CD8-positive, alpha-beta memory T cell (primary cell): ENCODE data around the gene ARHGAP9. TPM values are rescaled to one million over a fixed set of nuclear protein-coding genes. Genes with fewer than 3 reads are reported as not detected.

Experiments used
- CTCF ChIA-PET: fragments of 350-600 bp; sonication (Branson Sonifier 250); formaldehyde crosslinking; loops from one replicate; lab custom pipeline; 2021; ENCODE audit warnings: antibody characterized with exemption; lab: Charles Lee
- POLR2A ChIA-PET: fragments of 350-600 bp; sonication (Branson Sonifier 250); formaldehyde crosslinking; loops from one replicate; lab custom pipeline; 2021; ENCODE audit warnings: antibody characterized with exemption; lab: Charles Lee
- DNase-seq, 5 donors: peaks; one replicate each; pipeline versions ENCODE4 v3.0.0 to v3.0.0-alpha.2; 2020 to 2022; ENCODE audit warnings: mixed read lengths in 1 of 5
- H3K27ac ChIP-seq: one replicate; pipeline ENCODE4 v1.7.0; 2013; ENCODE audit warnings: low read depth, mild to moderate bottlenecking, low read length, moderate library complexity
- H3K27me3 ChIP-seq: 2 replicates; pipeline ENCODE4 v1.7.0; 2013; ENCODE audit warnings: low read length, mild to moderate bottlenecking; ENCODE audit not compliant: insufficient read depth, poor library complexity, severe bottlenecking
- H3K36me3 ChIP-seq: 2 replicates; pipeline ENCODE4 v1.7.0; 2013; ENCODE audit warnings: mild to moderate bottlenecking, low read length, moderate library complexity; ENCODE audit not compliant: insufficient read depth
- H3K4me1 ChIP-seq: 2 replicates; pipeline ENCODE4 v1.7.0; 2013; ENCODE audit warnings: mild to moderate bottlenecking, low read length, moderate library complexity; ENCODE audit not compliant: insufficient read depth
- H3K4me3 ChIP-seq: 2 replicates; pipeline ENCODE4 v1.7.0; 2013; ENCODE audit warnings: mild to moderate bottlenecking, low read length
- H3K9me3 ChIP-seq: 2 replicates; pipeline ENCODE4 v1.7.0; 2013; ENCODE audit warnings: mild to moderate bottlenecking, low read length
- H3K27ac Mint-ChIP-seq, 8 donors: one replicate each; pipeline ENCODE4 v1.8.0; 2020 to 2021; ENCODE audit warnings: mixed read lengths in 8 of 8, mild to moderate bottlenecking in 6 of 8, inconsistent platforms in 3 of 8, moderate library complexity in 3 of 8
- H3K27me3 Mint-ChIP-seq, 2 donors: one replicate each; pipeline ENCODE4 v1.8.0; 2020 to 2021; ENCODE audit warnings: mixed read lengths in 2 of 2, mild to moderate bottlenecking in 1 of 2, moderate library complexity in 1 of 2
- H3K36me3 Mint-ChIP-seq, 3 donors: one replicate each; pipeline ENCODE4 v1.8.0; 2020 to 2021; ENCODE audit warnings: mixed read lengths in 3 of 3, inconsistent platforms in 1 of 3, mild to moderate bottlenecking in 1 of 3
- H3K4me1 Mint-ChIP-seq, 3 donors: one replicate each; pipeline ENCODE4 v1.8.0; 2020 to 2021; ENCODE audit warnings: mixed read lengths in 3 of 3, inconsistent platforms in 1 of 3, mild to moderate bottlenecking in 1 of 3
- H3K4me3 Mint-ChIP-seq, 7 donors: one replicate each; pipeline ENCODE4 v1.8.0; 2020 to 2021; ENCODE audit warnings: mixed read lengths in 7 of 7, mild to moderate bottlenecking in 6 of 7, moderate library complexity in 4 of 7, inconsistent platforms in 2 of 7
- H3K9me3 Mint-ChIP-seq, 5 donors: one replicate each; pipeline ENCODE4 v1.8.0; 2020 to 2022; ENCODE audit warnings: mixed read lengths in 5 of 5, mild to moderate bottlenecking in 3 of 5, moderate library complexity in 2 of 5, inconsistent platforms in 1 of 5
- polyA plus RNA-seq: library from polyadenylated mRNA; unstranded; fragments of 300-500 nt; fragmentation: Illumina TruSeq; gene quantifications from one replicate; pipeline ENCODE4 v1.2.3, GENCODE V29; 2021
- total RNA-seq, 2 experiments: library from RNA; stranded (reverse); gene quantifications; one replicate each; pipeline ENCODE4 v1.2.3, GENCODE V29; 2021

ARHGAP9 gene
- total and polyA plus RNA-seq, 3 experiments from 2014 or later = 116 to 181 (median 121) TPM

DNA sequence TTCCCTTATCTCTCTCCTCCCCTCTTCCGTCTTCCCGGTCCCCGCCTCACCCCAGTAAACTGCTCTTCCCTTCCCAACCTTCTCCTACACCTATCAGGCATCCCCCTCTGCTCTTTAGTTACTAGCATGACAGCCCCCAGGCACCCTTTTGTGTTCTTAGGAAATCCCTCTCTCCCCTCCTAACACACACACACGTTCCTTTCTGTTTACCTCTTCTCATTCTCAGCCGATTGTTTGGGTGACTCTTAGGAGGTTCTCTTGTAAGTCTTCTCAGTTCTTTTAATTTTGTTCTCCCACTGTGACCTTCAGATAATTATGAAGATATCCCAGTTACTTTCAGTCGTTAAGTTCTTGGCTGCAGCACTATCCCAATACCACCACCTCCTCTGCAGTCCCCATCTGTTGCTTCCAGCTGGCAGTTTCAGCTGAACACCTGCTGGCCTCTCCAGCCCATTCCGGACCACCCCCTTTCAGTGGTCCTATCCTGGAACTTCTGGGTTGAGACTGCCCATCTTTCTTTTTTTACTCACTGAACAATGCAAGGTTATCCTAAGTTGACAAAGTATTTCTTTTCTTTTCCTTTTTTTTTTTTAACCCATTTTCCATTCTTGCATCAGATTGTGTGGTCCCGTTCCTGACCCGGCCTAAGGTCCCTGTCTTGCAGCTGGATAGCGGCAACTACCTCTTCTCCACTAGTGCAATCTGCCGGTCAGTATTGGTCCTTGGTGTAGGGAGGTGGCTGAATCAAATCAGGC is 8.9 kb upstream of the ARHGAP9 start:
- POLR2A ChIA-PET = interaction anchor here (0.7 to 1.7 kb wide), 2 partner anchors 11 to 33 kb away, joined by 3 to 4 read pairs; partner anchors contain the start of gene INHBE
- Mint-ChIP-seq H3K4me1 (peaks cover 27 to 39% (median 30%) of the 10 kb centered on the region in 3 donors), H3K27me3 (no peaks in the 10 kb centered on the region), H3K9me3 (no peaks in the 10 kb centered on the region), H3K36me3 (peaks cover 5 to 49% (median 14%) of the 10 kb centered on the region in 3 donors), H3K4me3 (peak overlapping the region; percentile 93 to 99 (median 97)), H3K27ac (peak overlapping the region; percentile 80 to 99 (median 96))
- H3K4me3 ChIP-seq = peak overlapping the region; percentile 86
- peaks cover 33% of the 10 kb centered on the region for H3K36me3 ChIP-seq
- peak overlapping the region; percentile 71 for H3K27ac ChIP-seq
- no peaks in the 10 kb centered on the region for H3K9me3 ChIP-seq
- no peaks in the 10 kb centered on the region for H3K27me3 ChIP-seq
- DNase-seq = no peak
- CTCF ChIA-PET = interaction anchor here (2.2 to 4.8 kb wide), 2 partner anchors 11 to 14 kb away, joined by 4 to 22 read pairs; no protein-coding TSS in a partner anchor
- H3K4me1 ChIP-seq = peaks cover 19% of the 10 kb centered on the region

- Histone ChIP-seq H3K36me3 (peaks cover 32% of the 10 kb centered on the region), H3K9me3 (no peaks in the 10 kb centered on the region), H3K27me3 (no peaks in the 10 kb centered on the region), H3K27ac (peak within 1 kb of the TSS; percentile 71), H3K4me1 (peaks cover 19% of the 10 kb centered on the region), H3K4me3 (peak within 1 kb of the TSS; percentile 86)
- POLR2A ChIA-PET = interaction anchor here (1.4 to 1.7 kb wide), 2 partner anchors 11 to 32 kb away, joined by 4 to 6 read pairs; partner anchors contain the start of gene DDIT3
- CTCF ChIA-PET = interaction anchor here (0.8 to 4.8 kb wide), 5 partner anchors 10 to 253 kb away, joined by 3 to 22 read pairs (median 3); no protein-coding TSS in a partner anchor
- DNase-seq = peak; percentile 85 to 95 (median 92)
- no peaks in the 10 kb centered on the region for H3K9me3 Mint-ChIP-seq
- peak within 1 kb of the TSS; percentile 80 to 99 (median 96) for H3K27ac Mint-ChIP-seq
- no peaks in the 10 kb centered on the region for H3K27me3 Mint-ChIP-seq
- peaks cover 2 to 46% (median 13%) of the 10 kb centered on the region in 3 donors for H3K36me3 Mint-ChIP-seq
- H3K4me3 Mint-ChIP-seq = peak within 1 kb of the TSS; percentile 93 to 99 (median 97)
- peaks cover 32 to 44% (median 37%) of the 10 kb centered on the region in 3 donors for H3K4me1 Mint-ChIP-seq
Measured at GRCh38 chr12:57487597-57488401, 8.1 kb upstream of the ARHGAP9 start, which contains the start of gene MARS1. Gene MARS1, plus strand, starts transcription at chr12:57488068. Its CDS starts 23 bp downstream, at chr12:57488091.

- peaks cover 32 to 41% (median 37%) of the 10 kb centered on the region in 3 donors for H3K4me1 Mint-ChIP-seq
- CTCF ChIA-PET = interaction anchor here (0.8 to 4.8 kb wide), 6 partner anchors 9 to 253 kb away, joined by 3 to 22 read pairs (median 4); partner anchors contain the start of gene GLI1
- H3K9me3 Mint-ChIP-seq = no peaks in the 10 kb centered on the region
- H3K27me3 Mint-ChIP-seq = no peaks in the 10 kb centered on the region
- peaks cover 19% of the 10 kb centered on the region for H3K4me1 ChIP-seq
- H3K36me3 ChIP-seq = peaks cover 29% of the 10 kb centered on the region
- POLR2A ChIA-PET = interaction anchor here (0.6 to 1.7 kb wide), 3 partner anchors 10 to 68 kb away, joined by 3 to 6 read pairs (median 4); partner anchors contain the start of gene DDIT3
- no peak overlapping the region for H3K27ac ChIP-seq
- no peaks in the 10 kb centered on the region for H3K9me3 ChIP-seq
- no peak overlapping the region for H3K4me3 ChIP-seq
- peaks cover 0 to 40% (median 9%) of the 10 kb centered on the region in 3 donors for H3K36me3 Mint-ChIP-seq
- H3K27ac Mint-ChIP-seq = peak overlapping the region; percentile 80 to 99 (median 96)
- H3K27me3 ChIP-seq = no peaks in the 10 kb centered on the region
- no peak for DNase-seq
- peak overlapping the region in 3 of 7 donors; percentile 28 to 96 (median 95) for H3K4me3 Mint-ChIP-seq
Measured at GRCh38 chr12:57487055-57487596, 7.5 kb upstream of the ARHGAP9 start.

- Histone ChIP-seq H3K27ac (no peak overlapping the region), H3K4me1 (peaks cover 29% of the 10 kb centered on the region), H3K9me3 (no peaks in the 10 kb centered on the region), H3K36me3 (peaks cover 18% of the 10 kb centered on the region), H3K4me3 (no peak overlapping the region), H3K27me3 (no peaks in the 10 kb centered on the region)
- Mint-ChIP-seq H3K4me3 (no peak overlapping the region), H3K27me3 (no peaks in the 10 kb centered on the region), H3K27ac (peak overlapping the region in 3 of 8 donors; percentile 40 to 70 (median 57)), H3K36me3 (peaks cover 0 to 26% (median 3%) of the 10 kb centered on the region in 3 donors), H3K4me1 (peaks cover 40 to 48% (median 43%) of the 10 kb centered on the region in 3 donors), H3K9me3 (no peaks in the 10 kb centered on the region)
- DNase-seq = no peak
- ChIA-PET POLR2A (interaction anchor here (0.8 kb wide), 1 partner anchor 26 kb away, joined by 3 read pairs; the partner anchor contains the start of gene GLI1), CTCF (interaction anchor here (0.6 to 2.8 kb wide), 2 partner anchors 14 to 27 kb away, joined by 3 to 13 read pairs; partner anchors contain the start of gene GLI1)
Measured at GRCh38 chr12:57485695-57486094, 6.0 kb upstream of the ARHGAP9 start.

DNA sequence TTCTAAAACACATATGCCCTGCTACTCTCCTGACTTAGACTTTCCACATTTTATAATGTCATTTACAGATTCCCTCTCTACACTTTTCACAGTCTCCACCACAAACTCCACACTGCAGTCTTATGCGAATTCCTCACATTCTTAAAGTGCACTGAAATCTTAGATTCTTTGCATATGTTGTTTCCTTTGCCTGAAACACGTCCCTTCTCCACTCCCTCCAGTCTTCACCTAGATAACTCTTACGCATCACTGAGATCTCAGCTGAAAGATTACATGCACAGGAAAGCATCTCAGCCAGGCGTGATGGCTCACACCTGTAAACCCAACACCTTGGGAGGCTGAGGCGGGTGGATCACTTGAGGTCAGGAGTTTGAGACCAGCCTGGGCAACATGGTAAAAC is 3.8 kb upstream of the ARHGAP9 start:
- Mint-ChIP-seq H3K4me3 (peak overlapping the region in 1 of 7 donors; percentile 60), H3K27me3 (peaks cover 0 to 2% of the 10 kb centered on the region in 2 donors), H3K9me3 (no peaks in the 10 kb centered on the region), H3K27ac (peak overlapping the region in 7 of 8 donors; percentile 7 to 95 (median 38)), H3K36me3 (peaks cover 0 to 10% (median 0%) of the 10 kb centered on the region in 3 donors), H3K4me1 (peaks cover 49 to 56% (median 54%) of the 10 kb centered on the region in 3 donors)
- no peaks in the 10 kb centered on the region for H3K9me3 ChIP-seq
- H3K27ac ChIP-seq = no peak overlapping the region
- no peak for DNase-seq
- H3K36me3 ChIP-seq = no peaks in the 10 kb centered on the region
- CTCF ChIA-PET = no interaction called here
- POLR2A ChIA-PET = no interaction called here
- H3K4me3 ChIP-seq = no peak overlapping the region
- no peaks in the 10 kb centered on the region for H3K27me3 ChIP-seq
- peaks cover 42% of the 10 kb centered on the region for H3K4me1 ChIP-seq

GRCh38 chr12:57481671-57482070 is 2.0 kb upstream of the ARHGAP9 start:
- Histone ChIP-seq H3K4me1 (peaks cover 40% of the 10 kb centered on the region), H3K4me3 (no peak overlapping the region), H3K27me3 (no peaks in the 10 kb centered on the region), H3K36me3 (no peaks in the 10 kb centered on the region), H3K27ac (no peak overlapping the region), H3K9me3 (no peaks in the 10 kb centered on the region)
- Mint-ChIP-seq H3K27ac (peak overlapping the region; percentile 99 to 100 (median 100)), H3K4me1 (peaks cover 55 to 58% (median 56%) of the 10 kb centered on the region in 3 donors), H3K36me3 (peaks cover 0 to 18% (median 0%) of the 10 kb centered on the region in 3 donors), H3K4me3 (peak overlapping the region in 4 of 7 donors; percentile 12 to 60 (median 47)), H3K27me3 (peaks cover 0 to 3% of the 10 kb centered on the region in 2 donors), H3K9me3 (no peaks in the 10 kb centered on the region)
- ChIA-PET CTCF (interaction anchor here (0.9 to 10.4 kb wide), 2 partner anchors 9 to 21 kb away, joined by 3 to 167 read pairs; partner anchors contain the start of gene GLI1), POLR2A (no interaction called here)
- no peak for DNase-seq

- peak overlapping the region; percentile 85 for H3K27ac ChIP-seq
- peak overlapping the region; percentile 99 to 100 (median 100) for H3K27ac Mint-ChIP-seq
Measured at GRCh38 chr12:57479043-57479375, 657 bp downstream of the ARHGAP9 start.

More at GRCh38 chr12:57479043-57479375, 657 bp downstream of the ARHGAP9 start:
- CTCF ChIA-PET = interaction anchor here (1.6 to 10.4 kb wide), 3 partner anchors 10 to 45 kb away, joined by 5 to 167 read pairs (median 22); partner anchors contain the start of genes GLI1 and MARS1
- Mint-ChIP-seq H3K9me3 (no peaks in the 10 kb centered on the region), H3K27me3 (peaks cover 0 to 3% of the 10 kb centered on the region in 2 donors), H3K4me3 (peak overlapping the region; percentile 85 to 99 (median 98)), H3K36me3 (peaks cover 5 to 41% (median 12%) of the 10 kb centered on the region in 3 donors), H3K4me1 (peaks cover 72 to 80% (median 79%) of the 10 kb centered on the region in 3 donors)
- no peaks in the 10 kb centered on the region for H3K27me3 ChIP-seq
- peak overlapping the region; percentile 71 for H3K4me3 ChIP-seq
- POLR2A ChIA-PET = interaction anchor here (1.2 to 2.8 kb wide), 5 partner anchors 14 to 68 kb away, joined by 4 to 20 read pairs (median 6); partner anchors contain the start of genes DCTN2 and DDIT3
- DNase-seq = peak in 1 of 5 donors; percentile 52
- H3K9me3 ChIP-seq = no peaks in the 10 kb centered on the region
- peaks cover 66% of the 10 kb centered on the region for H3K4me1 ChIP-seq
- H3K36me3 ChIP-seq = peaks cover 12% of the 10 kb centered on the region
